HG02759 (cell line): ENCODE data around the gene STAC3.
A peak's percentile ranks its signal among the peaks of the same experiment; 100 is the strongest.
"Not testable (repeated sequence)": the region's sequence is repeated elsewhere in the genome, so short reads cannot be mapped to it uniquely, and the experiment has no call there.

ENCODE experiments used
- ATAC-seq: cut with Tn5 transposase; IDR thresholded peaks from one replicate; pipeline ENCODE4 v1.9.1; 2021; ENCODE audit warnings: mild to moderate bottlenecking, moderate library complexity; ENCODE audit not compliant: unreplicated experiment

Gene STAC3

GRCh38 chr12:57250956-57251355 lies at the start of gene STAC3:
Gene STAC3 (minus strand): TSS chr12:57251187. CDS start chr12:57249636, 1,551 bp downstream.
- ATAC-seq = no peak

GRCh38 chr12:57299514-57300016 lies 48.6 kb upstream of the STAC3 start:
- no peak for ATAC-seq

- ATAC-seq = no peak
Measured at GRCh38 chr12:57296291-57296690, 45.3 kb upstream of the STAC3 start.

- ATAC-seq = not testable (repeated sequence)
Measured at GRCh38 chr12:57282073-57282472, 31.1 kb upstream of the STAC3 start.

- ATAC-seq = peak; percentile 97
Measured at GRCh38 chr12:57280211-57281062, 29.4 kb upstream of the STAC3 start.

- ATAC-seq = no peak
Measured at GRCh38 chr12:57278465-57279381, 27.7 kb upstream of the STAC3 start.

- no peak for ATAC-seq
Measured at GRCh38 chr12:57276935-57277563, 26.1 kb upstream of the STAC3 start.

- not testable (repeated sequence) for ATAC-seq
Measured at GRCh38 chr12:57276233-57276632, 25.2 kb upstream of the STAC3 start.

- no peak for ATAC-seq
Measured at GRCh38 chr12:57273516-57273915, 22.5 kb upstream of the STAC3 start.

GRCh38 chr12:57272337-57273151 lies 21.6 kb upstream of the STAC3 start:
- ATAC-seq = no peak

GRCh38 chr12:57270966-57271470 lies 20.0 kb upstream of the STAC3 start:
- no peak for ATAC-seq

GRCh38 chr12:57268264-57268663 lies 17.3 kb upstream of the STAC3 start:
- ATAC-seq = no peak

- no peak for ATAC-seq
Measured at GRCh38 chr12:57266681-57267080, 15.7 kb upstream of the STAC3 start.

- ATAC-seq = no peak
Measured at GRCh38 chr12:57263096-57263495, 12.1 kb upstream of the STAC3 start.

- no peak for ATAC-seq
Measured at GRCh38 chr12:57262126-57262822, 11.3 kb upstream of the STAC3 start.

GRCh38 chr12:57261428-57261865 lies 10.5 kb upstream of the STAC3 start:
- no peak for ATAC-seq

GRCh38 chr12:57260366-57260765 lies 9.4 kb upstream of the STAC3 start:
- no peak for ATAC-seq

GRCh38 chr12:57258977-57259970 lies 8.3 kb upstream of the STAC3 start:
- ATAC-seq = no peak
